Panc1 (cell line): ENCODE data around the gene RPRD1B. TPM values are rescaled to one million over a fixed set of nuclear protein-coding genes. Genes with fewer than 3 reads are reported as not detected.

ENCODE experiments used
- ATAC-seq: fragments of 200-7000 bp; cut with Tn5 transposase; 2 replicates; pipeline ENCODE4 v1.9.1; 2020; ENCODE audit warnings: mild to moderate bottlenecking, moderate library complexity
- BruUV-seq: library from RNA; stranded (reverse); fragments of 400-500 nt; replicated peaks from 2 replicates; lab custom pipeline; 2021; lab: Mats Ljungman, UMichigan
- CTCF ChIA-PET: fragments of 300-600 bp; sonication (Branson Sonifier 250); formaldehyde crosslinking; loops from one replicate; lab custom pipeline; 2022; ENCODE audit warnings: antibody characterized with exemption; lab: Charles Lee
- POLR2A ChIA-PET: fragments of 300-600 bp; sonication (Branson Sonifier 250); formaldehyde crosslinking; loops from one replicate; lab custom pipeline; 2022; ENCODE audit warnings: antibody characterized with exemption; lab: Charles Lee
- DNase-seq: peaks from one replicate; pipeline ENCODE4 v3.0.0-alpha.2; 2010; ENCODE audit warnings: low read depth, low spot score
- H3K27ac ChIP-seq: 2 replicates; pipeline ENCODE4 v1.5.1; 2011; ENCODE audit warnings: mild to moderate bottlenecking, low read length, inconsistent platforms
- H3K27me3 ChIP-seq: fragments of 200-500 bp; sonication (Bioruptor generic); 2 replicates; pipeline ENCODE4 v1.6.0; 2014; ENCODE audit warnings: low read length, inconsistent platforms; ENCODE audit not compliant: control insufficient read depth, insufficient read depth
- H3K36me3 ChIP-seq: fragments of 200-500 bp; sonication (Bioruptor generic); 2 replicates; pipeline ENCODE4 v1.5.1; 2014; ENCODE audit warnings: inconsistent platforms, mild to moderate bottlenecking, low read length, moderate library complexity; ENCODE audit not compliant: control insufficient read depth, insufficient read depth
- H3K4me1 ChIP-seq: 2 replicates; pipeline ENCODE4 v1.5.1; 2011; ENCODE audit warnings: inconsistent platforms, mild to moderate bottlenecking, low read length, moderate library complexity; ENCODE audit not compliant: control insufficient read depth, insufficient read depth
- H3K4me3 ChIP-seq, 2 experiments: 2 replicates each; pipeline ENCODE4 v1.5.1; 2011 to 2012; ENCODE audit warnings: low read depth in 2 of 2, low read length in 2 of 2, mild to moderate bottlenecking in 2 of 2, inconsistent platforms in 1 of 2, moderate library complexity in 1 of 2
- H3K9me3 ChIP-seq: fragments of 200-500 bp; sonication (Bioruptor generic); 2 replicates; pipeline ENCODE4 v1.5.1; 2014; ENCODE audit warnings: low read depth, mild to moderate bottlenecking, inconsistent platforms, low read length, moderate library complexity; ENCODE audit not compliant: control insufficient read depth, insufficient read depth
- CTCF ChIP-seq: fragments of 450-650 bp; IDR thresholded peaks from 2 replicates; pipeline ENCODE4 v1.5.1; 2017; ENCODE audit warnings: mild to moderate bottlenecking
- POLR2AphosphoS5 ChIP-seq: IDR thresholded peaks from 2 replicates; pipeline ENCODE4 v1.6.1; 2012; ENCODE audit warnings: mild to moderate bottlenecking, low read depth, low read length, moderate library complexity
- REST ChIP-seq, 2 experiments: IDR thresholded peaks; 2 replicates each; pipeline ENCODE4 v1.6.1; 2011 to 2012; ENCODE audit warnings: low read depth in 2 of 2, control low read depth in 1 of 2, low read length in 1 of 2, mild to moderate bottlenecking in 1 of 2, moderate library complexity in 1 of 2; ENCODE audit not compliant: insufficient read depth in 1 of 2
- SIN3A ChIP-seq: IDR thresholded peaks from 2 replicates; pipeline ENCODE4 v1.6.1; 2012; ENCODE audit warnings: low read depth, mild to moderate bottlenecking, low read length, moderate library complexity, borderline replicate concordance; ENCODE audit not compliant: insufficient read depth
- TCF7L2 ChIP-seq: IDR thresholded peaks from 2 replicates; pipeline ENCODE4 v1.6.1; 2011; ENCODE audit warnings: mild to moderate bottlenecking, low read depth, low read length, inconsistent platforms
- in situ Hi-C: cut with HindIII; loops from 2 replicates; pipeline ENCODE4 v1.10.0; 2016; ENCODE audit warnings: low sequenced_read_pairs, low pct_unique_long_range_greater_than_20kb
- intact Hi-C: fragments of 100-400 bp; cut with micrococcal nuclease; formaldehyde crosslinking; loops from one replicate; pipeline ENCODE4 v1.10.0; 2022; ENCODE audit not compliant: unreplicated experiment
- total RNA-seq: library from RNA; stranded (reverse); gene quantifications from one replicate; pipeline ENCODE4 v1.2.1, GENCODE V29; 2021; ENCODE audit not compliant: unreplicated experiment

Gene RPRD1B
- total RNA-seq, 1 experiment from 2014 or later = 33.6 TPM

- ATAC-seq = no peak
- TF ChIP-seq REST (IDR thresholded peaks at IDR 0.05; ENCODE audit: insufficient read depth in 1 of 2, low read depth in 2 of 2, low read length in 1 of 2) (no peak), CTCF (no peak), SIN3A (no peak)
- Histone ChIP-seq H3K4me1 (0 out of 2 replicates have a peak, but pooled peaks cover 4% of the 10 kb centered on the region), H3K4me3 (no peak overlapping the region), H3K9me3 (no peaks in the 10 kb centered on the region), H3K27ac (peak overlapping the region; percentile 45; the same call in 1 of the 2 replicates), H3K27me3 (no peaks in the 10 kb centered on the region), H3K36me3 (peaks cover 7% of the 10 kb centered on the region)
- no peak for DNase-seq
- ChIA-PET POLR2A (no interaction called here), CTCF (no interaction called here)
- intact Hi-C loops = no loop called here
- no TSS peak for BruUV-seq
- in situ Hi-C loops = no loop called here
These were observed 50.9 kb downstream of the RPRD1B start for GRCh38 chr20:38084425-38084951.

- ATAC-seq (no peak), DNase-seq (no peak)
- no peaks in the 10 kb centered on the region for H3K27me3 ChIP-seq
- no peak for TF ChIP-seq REST (IDR thresholded peaks at IDR 0.05; ENCODE audit: insufficient read depth in 1 of 2, low read depth in 2 of 2, low read length in 1 of 2)
- no peak for TF ChIP-seq TCF7L2
- TF ChIP-seq CTCF = no peak
- TF ChIP-seq POLR2AphosphoS5 = no peak
- no peak for TF ChIP-seq SIN3A
- H3K4me3 ChIP-seq = no peak overlapping the region
- intact Hi-C loops (no loop called here), in situ Hi-C loops (no loop called here)
- H3K36me3 ChIP-seq = peaks cover 10% of the 10 kb centered on the region
- H3K4me1 ChIP-seq = 0 out of 2 replicates have a peak, but pooled peaks cover 4% of the 10 kb centered on the region
- H3K27ac ChIP-seq = no peak overlapping the region
- POLR2A ChIA-PET = no interaction called here
- CTCF ChIA-PET = interaction anchor here (0.7 kb wide), 1 partner anchor 162 kb away, joined by 13 read pairs; no protein-coding TSS in a partner anchor
- no peaks in the 10 kb centered on the region for H3K9me3 ChIP-seq
- BruUV-seq = no TSS peak
These were observed 51.5 kb downstream of the RPRD1B start for GRCh38 chr20:38085026-38085425.
